Type B pancreatic cell (in vitro differentiated cells): ENCODE results near the gene PDE5A. TPM values are rescaled to one million over a fixed set of nuclear protein-coding genes. Genes with fewer than 3 reads are reported as not detected.

ENCODE experiments used
- DNase-seq: peaks from one replicate; pipeline ENCODE4 v3.0.0; 2021; ENCODE audit warnings: mixed read lengths; ENCODE audit not compliant: unreplicated experiment; ENCODE audit errors: extremely low spot score
- H3K27ac Mint-ChIP-seq: 2 replicates; pipeline ENCODE4 v1.8.0; 2021; ENCODE audit warnings: mild to moderate bottlenecking, mixed read lengths
- H3K27me3 Mint-ChIP-seq: 2 replicates; pipeline ENCODE4 v1.8.0; 2021; ENCODE audit warnings: mixed read lengths
- H3K36me3 Mint-ChIP-seq: 2 replicates; pipeline ENCODE4 v1.8.0; 2021; ENCODE audit warnings: mixed read lengths
- H3K4me1 Mint-ChIP-seq: one replicate; pipeline ENCODE4 v1.8.0; 2021; ENCODE audit warnings: mixed read lengths; ENCODE audit not compliant: unreplicated experiment
- H3K4me3 Mint-ChIP-seq: 2 replicates; pipeline ENCODE4 v1.8.0; 2021; ENCODE audit warnings: mild to moderate bottlenecking, mixed read lengths
- H3K9me3 Mint-ChIP-seq: 2 replicates; pipeline ENCODE4 v1.8.0; 2021; ENCODE audit warnings: mixed read lengths
- long read RNA-seq: library from polyadenylated mRNA; unstranded; transcript quantifications from one replicate; pipeline ENCODE4 v2.0.0, GENCODE V29; 2020
- total RNA-seq: library from RNA; stranded (reverse); gene quantifications from 2 replicates; pipeline ENCODE4 v1.2.1, GENCODE V29; 2021; ENCODE audit warnings: low replicate concordance
- TF ChIP-seq, protein P1 (sequence below): fragments of 200-600 bp; sonication (generic); conservative IDR thresholded peaks from 2 replicates; pipeline ENCODE4 v1.5.0; 2021; ENCODE audit warnings: antibody characterized with exemption, mild to moderate bottlenecking

The PDE5A gene
- 23.9 and 77.4 TPM in 2 replicates for total RNA-seq
- long read RNA-seq, full-length matches to known transcripts: 2 of 32 reads
- long read RNA-seq, partial matches to known transcripts: 22 of 32 reads
- long read RNA-seq, other reads (novel, unspliced or antisense): 8 of 32 reads

DNA sequence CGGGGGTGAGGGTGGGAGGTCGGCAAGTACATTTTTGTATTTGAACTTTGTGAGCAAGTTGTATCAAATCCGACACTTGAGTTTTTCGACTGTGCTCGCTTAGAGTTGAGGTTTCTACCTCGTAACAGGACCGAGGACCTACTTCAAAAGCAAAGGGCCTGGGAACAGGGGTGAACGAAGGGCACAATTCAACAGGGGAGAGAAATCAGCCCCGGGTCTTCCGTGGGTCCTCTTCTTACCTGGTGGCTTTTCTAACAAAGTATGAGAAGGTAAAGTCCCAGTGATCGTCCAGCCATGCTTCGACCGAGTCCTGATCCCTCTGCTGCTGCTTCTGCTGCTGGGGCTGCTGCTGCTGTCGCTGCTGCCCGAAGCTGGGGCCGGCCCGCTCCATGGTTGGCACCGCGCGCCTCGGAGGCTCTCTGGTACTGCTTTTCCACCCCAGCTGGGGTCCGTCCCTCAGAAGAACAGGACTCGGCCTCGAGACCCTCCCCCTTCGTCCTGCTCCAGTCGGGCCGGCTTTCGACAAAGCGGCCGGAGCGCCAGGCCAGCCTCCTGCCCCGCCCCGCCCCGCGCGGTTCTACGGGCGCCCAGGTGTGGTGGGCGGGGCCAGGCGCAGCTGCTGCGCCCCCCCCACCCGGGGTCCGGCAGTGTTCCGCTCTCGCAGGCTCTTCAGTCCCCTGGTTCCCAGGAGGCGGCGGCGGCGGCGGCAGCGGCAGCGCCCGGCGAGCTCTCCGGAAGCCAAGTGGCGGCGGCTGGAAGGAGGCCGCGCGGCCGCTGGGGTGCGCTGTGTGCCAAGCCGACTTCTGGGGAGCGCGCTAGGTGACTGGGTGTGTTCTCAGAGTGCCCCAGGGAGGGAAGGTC, at the start of gene PDE5A:
TSS of gene PDE5A (minus strand) at position 524 of the 861 bp plus-strand sequence. CDS start at position 391, 133 bp downstream.
- Mint-ChIP-seq H3K27me3 (peaks cover 10% of the 10 kb centered on the region), H3K4me1 (peaks cover 3% of the 10 kb centered on the region), H3K9me3 (no peaks in the 10 kb centered on the region), H3K27ac (peak within 1 kb of the TSS; percentile 77), H3K4me3 (peak within 1 kb of the TSS; percentile 97), H3K36me3 (peaks cover 11% of the 10 kb centered on the region)
- TF ChIP-seq, protein P1, sequence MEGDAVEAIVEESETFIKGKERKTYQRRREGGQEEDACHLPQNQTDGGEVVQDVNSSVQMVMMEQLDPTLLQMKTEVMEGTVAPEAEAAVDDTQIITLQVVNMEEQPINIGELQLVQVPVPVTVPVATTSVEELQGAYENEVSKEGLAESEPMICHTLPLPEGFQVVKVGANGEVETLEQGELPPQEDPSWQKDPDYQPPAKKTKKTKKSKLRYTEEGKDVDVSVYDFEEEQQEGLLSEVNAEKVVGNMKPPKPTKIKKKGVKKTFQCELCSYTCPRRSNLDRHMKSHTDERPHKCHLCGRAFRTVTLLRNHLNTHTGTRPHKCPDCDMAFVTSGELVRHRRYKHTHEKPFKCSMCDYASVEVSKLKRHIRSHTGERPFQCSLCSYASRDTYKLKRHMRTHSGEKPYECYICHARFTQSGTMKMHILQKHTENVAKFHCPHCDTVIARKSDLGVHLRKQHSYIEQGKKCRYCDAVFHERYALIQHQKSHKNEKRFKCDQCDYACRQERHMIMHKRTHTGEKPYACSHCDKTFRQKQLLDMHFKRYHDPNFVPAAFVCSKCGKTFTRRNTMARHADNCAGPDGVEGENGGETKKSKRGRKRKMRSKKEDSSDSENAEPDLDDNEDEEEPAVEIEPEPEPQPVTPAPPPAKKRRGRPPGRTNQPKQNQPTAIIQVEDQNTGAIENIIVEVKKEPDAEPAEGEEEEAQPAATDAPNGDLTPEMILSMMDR: peak; percentile 89
- peak; percentile 94 for DNase-seq

DNA sequence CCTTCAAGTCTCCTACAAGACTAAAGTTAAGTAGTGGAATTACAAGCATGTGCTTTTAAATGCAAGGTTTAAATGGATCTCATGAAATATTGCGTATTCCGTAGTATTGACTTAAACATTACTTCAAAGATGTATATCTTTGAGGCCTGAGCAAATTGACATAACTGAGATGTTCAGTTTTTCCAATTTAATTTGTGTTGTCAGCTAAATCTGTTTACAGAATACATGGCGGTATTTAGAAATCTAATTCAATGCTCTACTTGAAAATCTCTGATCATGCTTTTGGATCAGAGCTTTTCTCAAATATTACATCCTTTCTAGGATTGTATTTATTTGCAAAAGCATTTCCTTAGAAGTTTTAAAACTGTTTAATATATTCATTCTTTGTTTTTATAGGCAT, 47.5 kb upstream of the PDE5A start:
- Mint-ChIP-seq H3K36me3 (no peaks in the 10 kb centered on the region), H3K27me3 (peaks cover 19% of the 10 kb centered on the region), H3K9me3 (no peaks in the 10 kb centered on the region), H3K4me1 (peaks cover 25% of the 10 kb centered on the region), H3K4me3 (no peak overlapping the region), H3K27ac (no peak overlapping the region)
- TF ChIP-seq, protein P1: no peak
- no peak for DNase-seq

DNA sequence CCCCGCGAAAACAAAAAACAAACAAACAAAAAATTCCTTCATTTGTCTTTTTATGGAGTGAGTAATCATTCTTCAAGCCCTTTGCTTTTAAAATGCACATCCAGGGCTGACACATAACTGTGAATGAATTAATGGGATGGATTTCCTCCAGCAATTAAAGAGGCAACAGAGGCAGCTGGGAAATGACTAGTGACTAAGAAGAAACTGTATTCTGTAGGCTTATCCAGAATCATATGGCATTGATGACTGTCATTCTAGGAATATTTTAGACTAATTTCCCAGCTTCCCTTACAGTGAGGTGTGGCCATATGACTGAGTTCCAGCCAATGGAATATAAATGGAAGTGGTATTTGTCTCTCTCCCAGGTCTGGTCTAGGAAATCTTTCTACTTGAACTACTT, 46.8 kb upstream of the PDE5A start:
- Mint-ChIP-seq H3K27me3 (peaks cover 16% of the 10 kb centered on the region), H3K9me3 (no peaks in the 10 kb centered on the region), H3K36me3 (no peaks in the 10 kb centered on the region), H3K27ac (no peak overlapping the region), H3K4me1 (peaks cover 21% of the 10 kb centered on the region), H3K4me3 (no peak overlapping the region)
- TF ChIP-seq, protein P1: no peak
- DNase-seq: no peak

DNA sequence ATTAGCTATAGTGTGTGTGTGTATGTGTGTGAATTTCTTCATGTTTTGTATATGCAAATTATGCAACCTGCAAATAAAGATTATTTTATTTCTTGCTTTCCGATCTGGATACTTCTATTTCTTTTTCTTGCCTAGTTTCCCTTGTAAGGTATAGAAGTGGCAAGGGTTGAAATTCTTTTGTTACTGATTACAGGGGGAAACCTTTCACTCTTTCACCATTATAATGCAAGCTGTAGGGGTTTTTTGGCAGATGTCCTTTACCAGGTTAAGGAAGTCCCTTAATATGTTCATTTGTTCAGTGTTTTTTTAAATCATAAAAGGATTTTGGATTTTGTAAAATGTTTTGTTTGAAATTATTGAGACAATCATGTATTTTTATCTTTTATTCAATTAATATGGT, 44.3 kb upstream of the PDE5A start:
- no peak overlapping the region for H3K4me3 Mint-ChIP-seq
- DNase-seq: no peak
- no peaks in the 10 kb centered on the region for H3K36me3 Mint-ChIP-seq
- H3K27ac Mint-ChIP-seq: no peak overlapping the region
- TF ChIP-seq, protein P1: no peak
- no peaks in the 10 kb centered on the region for H3K9me3 Mint-ChIP-seq
- H3K27me3 Mint-ChIP-seq: peaks cover 20% of the 10 kb centered on the region
- peaks cover 11% of the 10 kb centered on the region for H3K4me1 Mint-ChIP-seq

DNA sequence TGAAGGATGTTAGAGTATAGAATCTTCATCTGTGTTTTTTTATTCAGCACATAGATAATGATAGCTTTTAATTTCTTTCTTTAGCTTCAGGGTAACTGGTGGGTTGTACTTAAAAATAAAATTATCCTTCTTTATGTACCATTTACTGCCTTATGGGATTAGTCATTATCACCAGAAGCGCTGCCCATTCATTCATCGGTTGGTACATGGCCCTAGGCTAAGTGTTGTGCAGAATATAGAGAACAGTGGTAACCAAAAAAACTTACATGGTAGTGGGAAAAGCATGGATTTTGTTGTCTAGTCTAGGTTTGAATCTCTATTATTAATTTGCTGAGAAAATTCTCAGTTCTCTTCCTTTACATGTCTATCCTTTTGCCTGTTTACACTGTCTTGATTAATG, 43.5 kb upstream of the PDE5A start:
- Mint-ChIP-seq H3K4me1 (peaks cover 11% of the 10 kb centered on the region), H3K27ac (no peak overlapping the region), H3K36me3 (no peaks in the 10 kb centered on the region), H3K9me3 (no peaks in the 10 kb centered on the region), H3K27me3 (peaks cover 26% of the 10 kb centered on the region), H3K4me3 (no peak overlapping the region)
- DNase-seq: no peak
- TF ChIP-seq, protein P1: no peak
